Stimulated activated CD8-positive, alpha-beta memory T cell treated with anti-CD3 and anti-CD28 coated beads, Interleukin-7, amount 100 ng/mL, for 24 hours (primary cell): ENCODE data around the gene ADAMTSL1.

Experiments
- DNase-seq: peaks from one replicate; pipeline ENCODE4 v3.0.0-alpha.2; 2020; ENCODE audit warnings: low read depth

The ADAMTSL1 gene

DNA sequence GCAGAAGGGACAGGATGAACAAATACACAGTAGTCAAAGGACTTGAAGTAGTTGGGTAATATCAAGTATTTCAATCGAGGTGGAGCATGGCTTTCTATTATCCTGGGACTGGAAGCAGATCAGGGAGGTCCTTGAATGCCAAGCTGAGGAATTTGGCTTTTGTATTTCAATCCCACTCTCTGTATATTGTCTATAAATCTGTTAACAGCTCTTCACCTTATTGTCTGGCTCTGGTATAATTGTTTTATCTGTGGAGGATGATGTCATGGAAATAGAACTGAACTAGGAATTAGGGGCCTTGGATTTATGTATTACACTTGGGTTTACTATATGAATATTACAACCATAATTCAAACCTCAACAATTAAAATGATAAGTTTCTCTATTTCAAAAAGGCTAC lies 6.3 kb upstream of the ADAMTSL1 start:
- no peak for DNase-seq

DNA sequence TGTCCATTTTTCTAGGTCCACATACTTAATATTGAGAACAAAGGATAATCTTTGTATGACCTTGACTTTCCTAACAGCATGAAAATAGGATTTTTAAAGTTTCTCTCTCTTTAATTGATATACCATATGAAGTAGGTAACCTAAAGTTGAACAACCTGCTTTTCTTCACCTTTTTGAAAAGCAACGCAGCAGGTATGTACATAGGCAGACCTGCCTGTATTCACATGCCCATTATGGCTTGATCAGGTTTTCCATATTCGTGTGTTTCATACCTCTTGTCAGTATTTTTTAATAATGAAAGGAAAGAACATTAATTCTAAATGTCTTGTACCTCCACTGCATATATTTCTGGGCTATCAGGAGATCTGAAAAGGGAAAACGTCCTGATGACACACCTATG lies 1.5 kb upstream of the ADAMTSL1 start:
- DNase-seq = no peak

DNA sequence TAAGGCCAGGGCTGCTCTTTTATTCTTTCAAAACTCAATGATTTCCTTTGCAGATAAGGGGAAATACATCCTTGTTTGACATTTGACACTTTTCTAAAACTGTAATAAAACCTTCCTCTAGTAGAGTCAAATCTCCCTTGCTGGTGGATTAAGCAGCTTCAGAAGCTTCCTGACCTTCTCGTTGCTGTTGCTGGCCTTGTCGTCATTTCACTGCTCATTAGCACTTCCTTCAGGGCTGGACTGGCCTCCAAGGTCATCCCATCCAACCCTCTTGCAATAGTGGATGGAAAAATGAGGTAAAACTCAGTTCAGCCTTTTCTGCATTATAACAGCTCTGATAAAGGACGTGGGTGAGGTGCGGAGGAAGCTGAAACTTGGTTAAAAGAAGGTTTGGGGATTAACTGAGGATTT lies 1.1 kb upstream of the ADAMTSL1 start:
- DNase-seq = no peak

DNA sequence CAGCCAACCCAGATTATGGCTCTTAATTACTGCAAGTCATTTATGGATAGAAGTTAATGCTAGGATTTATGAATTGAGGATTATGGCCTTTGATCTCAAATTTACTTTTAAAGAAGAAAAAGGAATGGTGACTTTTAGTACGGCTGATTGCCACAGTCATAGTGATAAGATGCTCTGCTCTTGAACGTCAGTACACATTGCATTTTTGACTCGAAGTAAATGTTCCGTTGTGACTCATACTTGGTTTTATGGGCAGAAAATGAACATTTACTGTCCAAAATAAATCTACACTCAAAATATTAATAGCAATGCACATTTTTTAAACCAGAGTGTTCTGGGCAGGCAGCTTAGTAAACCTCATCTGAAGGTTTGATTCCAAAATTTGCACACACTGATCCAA lies 830 bp downstream of the ADAMTSL1 start:
- no peak for DNase-seq

DNA sequence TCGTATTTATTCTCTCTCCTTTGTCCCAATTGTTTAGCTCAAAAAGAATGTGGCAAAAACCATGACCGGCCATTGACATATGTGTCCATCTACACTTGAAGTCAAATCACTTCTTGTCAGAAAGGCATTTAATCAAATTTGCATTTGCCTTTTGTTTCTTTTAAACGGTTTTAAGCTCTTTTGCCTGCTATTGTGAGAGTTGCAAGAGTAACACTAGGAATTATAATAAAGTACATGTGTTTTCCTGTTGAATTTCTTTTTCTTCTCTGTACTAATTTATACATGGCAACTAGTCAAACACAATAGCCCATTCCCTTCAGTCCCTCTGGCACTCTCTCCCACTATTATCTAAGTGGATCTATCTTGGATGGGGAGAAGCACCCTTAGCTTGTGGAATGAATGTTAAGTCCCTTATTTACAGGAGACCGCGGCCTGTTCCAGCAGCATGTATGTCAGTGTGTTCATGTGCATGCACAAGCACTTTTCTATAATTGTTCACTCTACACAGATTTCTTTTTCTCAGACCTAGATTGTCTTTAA lies 3.2 kb downstream of the ADAMTSL1 start:
- DNase-seq = no peak

DNA sequence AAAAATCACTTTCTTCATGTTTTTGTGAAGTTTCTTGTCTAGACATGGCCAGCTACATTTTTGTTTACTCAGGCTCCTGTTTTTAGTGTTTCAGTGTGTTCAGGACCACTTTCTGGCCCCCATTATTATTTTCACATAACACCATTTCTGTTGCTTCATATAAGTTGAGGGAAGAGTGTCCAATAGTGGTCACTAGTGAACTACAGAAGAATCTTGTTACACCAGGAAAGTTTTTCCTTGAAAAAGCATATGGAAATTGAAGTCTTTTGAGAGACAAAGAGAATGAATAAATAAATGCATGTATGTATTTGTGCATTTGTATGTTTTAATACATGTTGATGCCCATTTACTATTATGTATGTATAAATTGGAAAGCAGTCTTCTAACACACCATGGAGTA lies 3.8 kb downstream of the ADAMTSL1 start:
- no peak for DNase-seq

DNA sequence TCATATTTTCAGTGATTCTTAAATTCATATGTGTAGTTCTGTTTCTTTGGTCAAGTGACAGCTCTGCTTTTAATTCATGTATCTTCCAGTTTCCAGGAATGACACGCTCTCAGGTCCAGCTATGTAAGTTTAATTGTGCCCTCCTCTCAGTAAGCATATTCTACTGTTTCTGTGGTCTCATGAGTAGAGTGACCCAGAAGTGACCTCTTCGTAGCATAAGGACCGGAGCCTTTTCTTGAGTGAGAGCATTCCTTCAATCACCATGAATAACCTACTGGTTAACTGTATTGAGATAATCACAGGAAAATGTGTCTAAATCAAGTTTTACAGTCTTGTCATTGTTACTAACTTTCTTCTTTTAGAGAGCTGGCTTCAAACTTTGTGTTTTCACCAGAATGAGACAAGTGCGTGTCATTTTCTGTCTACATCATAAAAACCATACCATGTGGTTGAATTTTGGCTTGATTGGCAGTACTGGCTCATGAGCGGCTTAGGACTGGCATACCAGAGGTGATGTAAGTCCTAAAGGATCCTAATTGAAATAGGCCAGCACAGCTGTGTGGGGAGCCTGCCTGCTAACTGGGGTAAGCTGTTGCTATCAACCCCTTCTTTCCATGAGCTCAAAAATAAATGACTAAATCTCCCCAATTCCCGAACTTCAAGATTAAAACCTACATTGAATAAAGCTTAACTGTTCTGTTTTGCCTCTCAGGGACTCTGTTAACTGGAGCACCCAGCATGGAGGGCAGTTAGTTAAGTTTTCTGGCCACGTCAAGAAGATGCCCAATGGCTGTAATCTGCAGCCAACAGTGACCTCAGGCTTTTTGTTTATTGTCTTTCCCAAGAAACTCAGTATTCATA lies 4.8 kb downstream of the ADAMTSL1 start:
- no peak for DNase-seq

DNA sequence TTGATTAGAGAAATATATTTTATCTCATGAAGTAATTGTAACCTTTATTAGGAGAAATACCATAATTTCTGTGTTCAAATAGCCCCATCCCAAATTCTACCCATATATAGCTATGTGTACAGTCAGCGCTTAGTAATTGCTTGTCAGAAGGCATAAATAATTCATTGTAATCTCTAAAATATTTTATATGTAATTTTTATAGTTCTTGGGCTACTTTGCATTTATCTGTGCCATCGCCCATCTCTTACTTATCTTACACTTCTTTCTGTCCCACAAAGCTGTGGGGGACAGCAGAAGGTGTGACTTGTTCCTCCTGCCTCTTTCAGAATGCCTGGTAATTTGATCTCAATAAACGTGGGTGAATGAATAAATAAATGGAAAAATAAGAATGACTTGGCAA lies 5.5 kb downstream of the ADAMTSL1 start:
- DNase-seq = no peak

DNA sequence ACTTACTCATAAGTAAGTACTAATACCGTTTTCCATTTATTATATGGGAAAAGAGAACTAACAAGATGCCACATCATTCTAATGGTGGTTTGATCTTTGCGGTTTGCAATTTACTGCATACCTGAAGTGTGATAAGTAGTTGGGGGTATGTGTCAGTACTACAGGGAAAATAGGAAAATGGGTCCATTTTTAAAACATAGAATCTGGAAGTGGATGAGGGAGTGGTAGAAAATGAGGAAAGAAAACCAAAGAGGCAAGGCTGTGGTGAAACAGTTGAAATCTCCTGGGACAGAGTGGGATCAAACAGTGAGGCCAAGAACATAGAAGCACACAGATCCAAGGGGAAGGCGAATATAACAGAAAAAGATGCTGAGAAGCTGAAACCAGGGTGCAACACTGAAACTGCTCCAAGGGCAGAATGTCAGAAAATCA lies 6.7 kb downstream of the ADAMTSL1 start:
- DNase-seq = no peak

DNA sequence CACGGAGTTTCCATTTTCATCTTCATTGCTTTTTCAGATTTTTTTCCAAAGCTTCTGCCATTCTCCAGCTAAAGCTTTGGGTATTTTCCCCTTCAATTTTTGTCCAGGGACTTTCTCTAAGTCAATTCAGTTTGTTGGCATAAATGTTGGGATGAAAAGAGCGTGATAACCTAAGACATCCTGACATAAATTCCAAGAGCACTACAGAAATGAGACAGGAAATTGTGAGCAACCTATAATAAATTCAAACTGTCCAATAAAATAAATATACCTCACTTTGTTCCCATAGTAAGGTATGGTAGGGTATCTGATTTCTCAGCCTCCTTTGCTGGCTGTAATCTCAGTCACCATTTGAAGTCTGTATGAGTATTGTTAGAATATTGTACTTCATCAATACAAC lies 8.4 kb downstream of the ADAMTSL1 start:
- no peak for DNase-seq

DNA sequence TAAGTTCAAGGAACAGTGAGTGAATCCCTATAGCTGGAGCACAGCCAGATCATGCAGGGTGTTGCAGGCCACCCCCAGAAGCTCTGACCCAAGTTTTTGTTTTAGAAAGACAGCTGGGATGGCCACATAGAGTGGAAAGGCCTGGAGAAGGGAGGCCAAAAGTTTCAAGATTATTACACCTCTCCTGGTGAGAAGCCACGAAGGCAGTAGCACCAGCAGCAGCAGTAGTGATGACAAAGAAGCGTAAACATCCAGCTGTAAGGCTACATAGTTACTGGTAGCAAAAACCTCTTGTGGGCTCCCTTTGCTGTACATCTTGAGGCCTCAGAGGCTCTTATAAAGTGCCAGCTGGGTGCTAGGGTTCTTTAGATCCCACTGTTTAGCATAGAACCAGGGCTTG lies 11.8 kb downstream of the ADAMTSL1 start:
- no peak for DNase-seq

DNA sequence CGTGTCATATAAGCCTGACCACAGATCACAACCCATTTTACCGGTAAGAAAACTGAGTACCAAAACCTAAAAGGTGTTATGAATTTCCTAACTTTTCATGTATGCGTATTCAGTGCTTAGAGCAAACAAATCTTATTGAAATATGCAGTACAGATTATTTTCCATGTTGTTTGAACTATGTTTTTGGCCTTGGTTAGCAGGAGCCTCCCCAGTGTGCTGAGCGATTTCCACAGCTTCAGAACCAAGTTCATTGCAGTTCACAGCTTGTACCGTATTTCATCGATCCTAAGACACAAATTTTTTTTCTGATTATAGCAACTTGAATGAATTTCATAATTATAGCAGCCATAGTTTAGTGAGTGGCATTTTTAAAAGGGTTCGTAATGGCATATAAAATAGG lies 13.7 kb downstream of the ADAMTSL1 start:
- DNase-seq = no peak

DNA sequence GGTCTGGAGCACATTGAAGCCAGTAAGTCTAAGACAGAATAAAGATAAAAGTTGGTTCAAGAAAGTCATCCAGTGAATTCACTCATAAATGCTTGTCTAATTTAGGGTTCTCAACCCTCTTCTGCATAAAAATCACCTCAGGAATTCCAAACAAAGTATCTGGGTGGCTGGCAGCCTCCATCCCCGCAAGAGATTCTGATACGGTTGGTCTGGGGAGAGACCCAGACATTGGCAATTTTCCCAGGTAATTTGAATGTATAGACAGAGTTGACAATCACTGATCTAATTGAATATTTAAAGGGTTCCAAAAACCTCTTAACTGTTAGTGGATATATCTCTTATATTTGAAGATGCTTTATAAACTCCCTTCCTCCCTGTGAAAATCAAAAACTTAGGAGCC lies 14.9 kb downstream of the ADAMTSL1 start:
- no peak for DNase-seq

DNA sequence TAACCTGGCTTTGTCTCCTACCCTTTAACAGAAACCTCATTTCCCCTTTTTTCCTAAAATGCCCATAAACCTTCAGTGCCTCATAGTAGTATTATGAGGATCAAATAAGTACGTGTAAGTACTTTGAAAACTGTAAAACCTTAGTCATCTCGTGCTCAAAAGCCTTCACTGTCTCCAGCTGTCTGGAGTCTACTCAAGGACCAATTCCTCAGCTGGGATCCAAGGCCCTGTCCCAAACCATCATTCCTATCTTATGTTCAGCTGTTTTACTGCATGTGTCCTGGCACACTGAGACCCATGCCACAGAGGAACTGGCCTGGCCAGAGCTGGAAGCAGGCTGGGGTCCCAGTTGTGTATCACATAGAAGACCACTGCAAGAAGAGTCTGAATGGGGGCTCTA lies 15.9 kb downstream of the ADAMTSL1 start:
- DNase-seq = no peak

DNA sequence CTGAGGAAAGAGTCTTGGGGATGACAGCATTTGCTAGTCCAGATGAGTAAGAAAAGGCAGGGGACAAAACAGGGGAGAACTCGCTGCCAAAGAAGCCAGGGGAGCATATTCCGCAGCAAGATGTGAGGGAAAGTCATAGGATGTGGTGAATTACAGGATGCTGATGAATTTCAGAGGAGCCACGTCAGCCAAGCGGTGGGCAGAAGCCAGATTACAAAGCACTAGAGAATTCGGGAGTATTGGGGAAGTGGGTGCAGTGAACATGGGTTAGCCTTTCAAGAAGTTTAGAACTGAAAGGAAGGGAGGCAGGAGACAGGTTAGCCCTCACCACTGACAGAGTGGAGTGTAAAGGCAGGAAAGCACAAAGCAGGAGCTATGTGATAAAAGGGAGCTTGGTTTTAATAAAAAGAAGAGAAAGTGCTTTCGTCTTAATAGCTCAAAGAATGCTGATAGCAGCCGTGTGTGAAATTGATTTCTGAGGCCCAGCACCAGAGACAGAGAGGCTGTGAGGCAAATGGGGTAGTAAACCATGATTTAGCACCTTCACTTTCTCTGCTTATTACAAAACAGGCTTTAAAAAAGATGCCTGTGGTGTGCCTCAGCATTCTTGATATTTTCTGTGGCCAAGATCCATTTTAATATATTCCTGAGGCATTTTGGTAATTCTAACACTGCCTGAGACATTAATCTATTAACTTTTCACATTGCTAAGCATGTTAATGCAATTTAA lies 16.9 kb downstream of the ADAMTSL1 start:
- DNase-seq = no peak

DNA sequence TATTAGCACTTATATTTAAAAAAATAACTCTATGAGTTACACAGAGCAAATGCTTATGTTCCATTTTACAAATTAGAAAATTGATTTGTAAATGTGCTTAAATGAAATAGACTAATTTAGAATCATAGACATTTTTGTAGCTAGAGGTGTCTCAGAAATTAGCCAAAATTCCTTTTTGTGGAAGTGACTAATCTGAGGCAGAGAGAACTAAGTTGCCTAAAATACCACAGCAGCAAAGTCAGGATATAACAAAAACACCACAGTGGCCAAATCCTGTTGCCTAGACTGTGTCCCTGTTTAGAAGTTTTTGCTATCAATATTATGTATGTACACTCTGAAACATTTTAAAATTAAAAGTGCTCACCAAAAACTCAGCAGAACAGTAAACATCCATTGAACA lies 18.7 kb downstream of the ADAMTSL1 start:
- no peak for DNase-seq

DNA sequence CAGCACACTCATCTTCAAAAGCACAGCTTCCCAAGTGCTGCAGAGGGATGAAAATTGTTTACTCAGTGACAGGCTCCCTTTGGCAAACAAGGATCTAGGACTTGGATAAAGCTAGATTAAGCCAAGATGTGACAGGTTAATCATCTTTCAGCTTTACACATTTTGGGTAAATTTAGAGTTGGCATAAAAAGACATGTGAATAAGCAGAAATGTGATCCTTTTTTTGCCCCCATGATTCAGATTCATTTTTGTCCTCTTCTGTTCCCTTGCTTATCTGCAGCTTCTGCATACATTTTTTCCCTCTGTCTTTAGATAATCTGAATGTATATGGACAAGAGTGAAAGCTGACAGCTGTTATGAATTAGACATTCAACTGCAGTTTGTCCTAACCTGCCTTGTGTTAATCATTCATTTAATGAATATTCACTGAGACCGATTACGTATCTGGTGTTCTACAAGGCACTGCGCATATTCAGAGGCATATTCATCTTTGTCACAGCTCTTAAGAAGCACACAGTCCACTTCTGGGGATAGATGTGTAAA lies 19.6 kb downstream of the ADAMTSL1 start:
- no peak for DNase-seq

DNA sequence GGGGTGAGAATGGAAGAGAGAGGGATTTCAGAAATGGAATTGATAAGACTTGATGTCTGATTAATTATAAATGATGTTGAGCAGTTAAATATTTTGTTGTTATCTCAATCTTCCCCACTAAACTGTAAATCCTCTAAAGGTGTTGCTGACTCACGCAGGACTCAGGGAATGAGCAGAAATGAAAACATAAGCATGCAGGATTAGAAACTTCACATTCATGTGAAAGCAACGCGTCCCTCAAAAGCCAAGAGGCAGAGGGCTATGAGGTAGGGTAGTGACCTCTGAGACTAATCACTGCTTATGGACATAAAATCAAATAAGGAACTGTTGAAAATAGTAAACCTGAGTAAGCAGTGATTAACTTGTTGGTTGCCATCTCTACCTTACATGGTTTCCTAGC lies 21.1 kb downstream of the ADAMTSL1 start:
- no peak for DNase-seq

DNA sequence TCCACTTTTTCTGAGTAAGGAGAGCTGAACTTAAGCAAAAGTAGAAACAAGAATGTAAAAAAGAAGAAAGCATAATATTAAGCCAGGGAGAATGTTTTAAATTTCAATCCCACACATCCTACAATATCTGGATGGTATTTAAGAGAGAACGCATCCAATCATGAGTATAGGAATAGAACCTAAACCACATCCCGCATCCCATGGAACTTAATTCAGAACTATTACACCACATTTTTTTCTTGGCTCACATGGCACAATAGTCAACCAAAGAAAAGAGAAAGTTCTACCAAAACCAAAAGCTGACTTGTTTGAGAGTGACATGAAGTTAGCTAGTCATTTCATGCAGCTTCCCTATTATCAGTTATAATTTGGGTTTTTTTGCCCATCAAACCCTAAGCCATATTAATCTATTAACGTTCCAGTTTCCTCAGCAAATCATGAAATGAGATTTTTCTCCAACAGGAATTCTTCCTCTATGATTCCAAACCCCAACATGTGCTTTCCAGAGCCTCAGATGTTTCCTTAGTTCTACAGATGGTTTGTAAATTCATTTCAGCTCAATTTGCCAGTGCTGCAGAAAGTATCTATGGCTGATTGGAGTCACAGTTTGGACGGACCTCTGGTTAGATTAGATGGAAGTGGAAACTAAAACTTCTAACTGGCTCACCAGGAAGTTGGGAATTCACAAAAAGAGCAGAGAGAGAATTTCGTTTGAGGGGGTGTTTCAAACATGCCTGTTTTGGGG lies 22.5 kb downstream of the ADAMTSL1 start:
- no peak for DNase-seq

DNA sequence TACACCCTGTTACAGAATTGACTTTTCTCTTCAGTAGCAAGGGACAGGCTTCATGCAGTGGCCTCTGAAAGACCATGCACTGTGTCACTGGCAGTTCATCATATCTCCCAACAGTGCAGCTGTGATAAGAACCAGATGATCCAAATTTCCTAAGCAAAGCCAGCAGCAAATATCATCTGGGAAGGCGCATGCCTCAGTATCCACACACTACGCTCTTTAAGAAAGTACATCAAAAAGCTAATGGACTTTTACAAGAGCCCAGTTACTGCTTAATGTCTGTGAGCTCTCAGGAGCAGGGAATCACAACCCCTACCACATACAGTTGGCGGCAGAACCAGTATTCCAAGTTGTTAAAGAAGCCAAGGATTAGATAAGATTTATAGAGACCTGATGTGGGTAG lies 25.1 kb downstream of the ADAMTSL1 start:
- DNase-seq = no peak

DNA sequence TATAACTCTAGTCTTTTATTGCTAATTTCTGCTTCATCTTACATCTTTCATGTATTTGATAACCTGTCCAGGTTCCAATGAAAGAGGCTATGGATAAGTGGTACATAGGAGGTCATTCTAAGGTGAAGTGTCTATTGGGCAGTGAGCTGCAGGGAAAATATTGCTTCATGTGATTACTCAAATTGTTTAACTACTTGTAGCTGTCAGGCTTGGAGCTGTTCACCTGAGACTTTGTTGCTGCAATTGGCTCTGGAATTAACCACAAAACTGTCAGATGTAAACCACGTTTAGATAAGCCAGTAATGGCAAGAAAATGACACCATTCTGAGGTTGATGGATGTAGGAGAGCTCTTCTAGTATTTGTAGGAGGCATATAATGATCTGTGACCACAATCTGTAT lies 26.0 kb downstream of the ADAMTSL1 start:
- no peak for DNase-seq

DNA sequence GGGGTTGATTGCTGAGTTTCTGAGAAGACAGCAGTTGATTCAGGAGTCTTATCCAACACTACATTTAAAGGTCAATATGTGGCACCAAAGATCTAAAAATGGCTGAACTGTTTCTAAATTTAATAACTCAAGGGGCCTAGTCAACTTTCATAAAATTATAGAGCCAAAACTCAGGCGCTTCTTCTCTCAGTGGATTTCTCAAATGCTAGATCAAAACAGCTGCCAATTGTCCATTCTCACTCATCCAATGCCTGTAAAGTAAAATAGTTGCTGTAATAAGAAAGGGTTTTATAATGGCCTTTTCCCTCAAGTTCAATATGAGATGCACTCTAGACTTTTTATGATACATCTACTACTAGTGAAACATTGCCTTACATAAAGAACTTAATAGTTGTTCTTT lies 26.5 kb downstream of the ADAMTSL1 start:
- DNase-seq = no peak
